PC-9 (cell line): Measurements from ENCODE around the gene BDH1.
"Not testable (repeated sequence)": the region's sequence is repeated elsewhere in the genome, so short reads cannot be mapped to it uniquely, and the experiment has no call there.

Experiments
- CTCF ChIP-seq: fragments of 200-600 bp; sonication (generic); conservative IDR thresholded peaks from 2 replicates; pipeline ENCODE4 v1.6.1; 2017; ENCODE audit warnings: mixed run types, antibody characterized with exemption, mild to moderate bottlenecking, moderate library complexity
- EZH2 ChIP-seq: fragments of 200-600 bp; sonication (generic); IDR thresholded peaks from 2 replicates; pipeline ENCODE4 v1.8.0; 2017; ENCODE audit warnings: antibody characterized with exemption, low read depth

DNA sequence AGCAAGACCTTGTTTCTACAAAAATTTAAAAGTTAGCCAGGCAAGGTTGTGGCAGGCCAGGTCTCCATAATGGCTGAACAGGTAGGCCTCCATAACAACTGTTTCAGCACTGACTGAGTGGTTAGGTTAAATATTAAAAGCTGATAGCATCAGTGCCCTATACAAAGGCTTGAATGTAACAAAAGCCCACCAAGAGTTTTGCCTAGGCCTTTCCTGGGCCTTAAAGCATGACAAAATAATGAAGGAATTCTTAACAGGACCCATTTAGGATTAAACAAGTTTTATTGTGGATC, 16.1 kb upstream of the BDH1 start:
- TF ChIP-seq CTCF, EZH2: not testable (repeated sequence)
